Adrenal gland (tissue), 12 donors: Measurements from ENCODE around the gene RPL26. TPM values are rescaled to one million over a fixed set of nuclear protein-coding genes. Genes with fewer than 3 reads are reported as not detected.

ENCODE experiments used
- DNase-seq, 7 donors: peaks; one replicate each; pipeline ENCODE4 v3.0.0-alpha.2; 2019 to 2020
- H3K27ac ChIP-seq, 5 donors: fragments of 200-600 bp; sonication (generic) in 4 of 5; 1 replicate in 3 of 5; 2 replicates in 2 of 5; pipeline versions ENCODE4 v1.5.1 to v1.8.0; 2016 to 2020; ENCODE audit warnings: mild to moderate bottlenecking in 1 of 5
- H3K27me3 ChIP-seq: fragments of 200-600 bp; 2 replicates; pipeline ENCODE4 v1.8.0; 2021
- H3K36me3 ChIP-seq, 2 donors: fragments of 200-600 bp; replicated peaks in 1 of 2; 1 replicate in 1 of 2; 2 replicates in 1 of 2; pipeline versions ENCODE4 v1.5.1 to v1.8.0; 2018 to 2022
- H3K4me1 ChIP-seq, 2 donors: fragments of 200-600 bp; replicated peaks in 1 of 2; 1 replicate in 1 of 2; 2 replicates in 1 of 2; pipeline versions ENCODE4 v1.5.1 to v1.8.0; 2018 to 2021
- H3K4me3 ChIP-seq, 4 donors: fragments of 200-600 bp; sonication (generic) in 3 of 4; one replicate each; pipeline ENCODE4 v1.5.1; 2016 to 2018
- H3K9me3 ChIP-seq, 3 donors: fragments of 200-600 bp; sonication (generic) in 1 of 3; replicated peaks in 1 of 3; 1 replicate in 2 of 3; 2 replicates in 1 of 3; pipeline versions ENCODE4 v1.5.1 to v1.8.0; 2016 to 2021
- CTCF ChIP-seq, 6 experiments: fragments of 450-650 bp in 4 of 6; fragments of 200-600 bp in 2 of 6; sonication (generic) in 1 of 6; IDR thresholded peaks; 1 replicate in 5 of 6; 2 replicates in 1 of 6; pipeline versions ENCODE4 v1.5.1 to v1.8.0; 2016 to 2021; ENCODE audit warnings: antibody characterized with exemption in 6 of 6, mild to moderate bottlenecking in 2 of 6, moderate library complexity in 1 of 6
- POLR2A ChIP-seq, 2 donors: fragments of 450-650 bp; IDR thresholded peaks; one replicate each; pipeline ENCODE4 v1.6.1; 2017; ENCODE audit warnings: antibody characterized with exemption in 2 of 2, mild to moderate bottlenecking in 2 of 2, moderate library complexity in 1 of 2
- WGBS, 4 donors: extraction: QIAGEN DNeasy Blood & Tissue Kit in 2 of 4; methylation state at CpG; one replicate each; pipeline versions ENCODE4 v1.1.5 to v1.1.7; 2013 to 2017; 5-methylcytosine and 5-hydroxymethylcytosine counted together
- intact Hi-C, 2 donors: fragments of 100-400 bp; cut with DNase I; formaldehyde crosslinking; loops; one replicate each; pipeline versions ENCODE4 v1.14.1 to v1.15.0; 2022 to 2023
- polyA plus RNA-seq, 3 donors: library from polyadenylated mRNA; stranded (reverse); fragments of 200-250 nt in 2 of 3; fragments of 350-450 nt in 1 of 3; fragmentation: Illumina TruSeq in 1 of 3; extraction: RNeasy Lipid Tissue Mini Kit (QIAGEN cat#74804) in 1 of 3; gene quantifications; one replicate each; pipeline ENCODE4 v1.2.3, GENCODE V29; 2013 to 2014
- total RNA-seq, 9 donors: library from RNA; depleted of rRNA in 4 of 9; stranded (reverse); fragments of >200 nt in 4 of 9; fragments of 120-200 nt in 1 of 9; fragmentation: NEBNext Ultra II Directional in 1 of 9; extraction: Animal tissue kit (Norgen Biotek cat#: 25700) in 1 of 9; gene quantifications; one replicate each; pipeline versions ENCODE4 v1.1.0 to v1.2.4, GENCODE V29; 2013 to 2023
- donor health status: healthy with polysubstance abuse.
- donor health status: Bipolar disorder and iron deficiency.
- donor health status: DM: yes; HTN: yes; CAD: no.
- donor health status: DM: no; HTN: no; CAD: no.
- donor health status: DM: no; HTN: no; CAD: no.
- donor health status: DM: yes; HTN: yes; CAD: no.

The RPL26 gene
- total and polyA plus RNA-seq, 12 donors: 1,250 to 3,973 (median 1,971) TPM

- no peak overlapping the region for H3K27ac ChIP-seq
- no peak overlapping the region for H3K4me3 ChIP-seq
- no peaks in the 10 kb centered on the region for H3K36me3 ChIP-seq
- H3K9me3 ChIP-seq: no peaks in the 10 kb centered on the region
- no peaks in the 10 kb centered on the region for H3K27me3 ChIP-seq
- H3K4me1 ChIP-seq: no peaks in the 10 kb centered on the region
- no peak for DNase-seq
- no peak for TF ChIP-seq CTCF (IDR thresholded peaks at IDR 0.05)
- TF ChIP-seq POLR2A (IDR thresholded peaks at IDR 0.05): no peak
- intact Hi-C loops: no loop called here
- WGBS, 4 donors: 59 to 70% (median 65%) methylated on average over 6 of the region's 6 CpGs
These were observed 37.8 kb downstream of the RPL26 start for GRCh38 chr17:8345052-8345690.

- intact Hi-C loops: no loop called here
- no peak overlapping the region for H3K4me3 ChIP-seq
- no peak for TF ChIP-seq POLR2A (IDR thresholded peaks at IDR 0.05)
- TF ChIP-seq CTCF (IDR thresholded peaks at IDR 0.05): no peak
- H3K9me3 ChIP-seq: no peaks in the 10 kb centered on the region
- H3K4me1 ChIP-seq: peaks cover 0 to 11% of the 10 kb centered on the region in 2 donors
- H3K36me3 ChIP-seq: no peaks in the 10 kb centered on the region
- H3K27ac ChIP-seq: no peak overlapping the region
- no peak for DNase-seq
- H3K27me3 ChIP-seq: no peaks in the 10 kb centered on the region
- 65 to 76% (median 71%) methylated on average over 4 of the region's 4 CpGs for WGBS, 4 donors
These were observed 41.5 kb downstream of the RPL26 start for GRCh38 chr17:8341456-8341855.

GRCh38 chr17:8339540-8339939 is 43.5 kb downstream of the RPL26 start, which contains the start of gene ODF4:
TSS of gene ODF4 (plus strand) at chr17:8339840. CDS start at chr17:8340052, 212 bp downstream.
- H3K4me1 ChIP-seq: peaks cover 0 to 11% of the 10 kb centered on the region in 2 donors
- intact Hi-C loops: no loop called here
- no peak for DNase-seq
- no peak for TF ChIP-seq POLR2A (IDR thresholded peaks at IDR 0.05)
- TF ChIP-seq CTCF (IDR thresholded peaks at IDR 0.05): no peak
- H3K27ac ChIP-seq: no peak within 1 kb of the TSS
- 79 to 91% (median 85%) methylated on average over 2 of the region's 2 CpGs for WGBS, 4 donors
- no peaks in the 10 kb centered on the region for H3K27me3 ChIP-seq
- no peaks in the 10 kb centered on the region for H3K9me3 ChIP-seq
- no peaks in the 10 kb centered on the region for H3K36me3 ChIP-seq
- no peak within 1 kb of the TSS for H3K4me3 ChIP-seq

- peaks cover 0 to 11% of the 10 kb centered on the region in 2 donors for H3K4me1 ChIP-seq
- H3K27ac ChIP-seq: no peak overlapping the region
- H3K4me3 ChIP-seq: no peak overlapping the region
- H3K27me3 ChIP-seq: no peaks in the 10 kb centered on the region
- 86 to 94% (median 88%) methylated on average over 5 of the region's 5 CpGs for WGBS, 4 donors
- TF ChIP-seq CTCF (IDR thresholded peaks at IDR 0.05): no peak
- TF ChIP-seq POLR2A (IDR thresholded peaks at IDR 0.05): no peak
- no peaks in the 10 kb centered on the region for H3K36me3 ChIP-seq
- intact Hi-C loops: no loop called here
- DNase-seq: no peak
- H3K9me3 ChIP-seq: no peaks in the 10 kb centered on the region
These were observed 44.2 kb downstream of the RPL26 start for GRCh38 chr17:8338753-8339140.
